Vagina (tissue), 2 donors: ENCODE measurements around the gene SMPX.

Experiments used
- POLR2A ChIP-seq, 2 donors: fragments of 450-650 bp; IDR thresholded peaks; one replicate each; pipeline ENCODE4 v1.6.1; 2017; ENCODE audit warnings: antibody characterized with exemption in 2 of 2, mild to moderate bottlenecking in 2 of 2, moderate library complexity in 2 of 2
- POLR2AphosphoS5 ChIP-seq, 2 donors: sonication (generic); formaldehyde crosslinking; IDR thresholded peaks; one replicate each; pipeline ENCODE4 v1.9.0; 2017; ENCODE audit warnings: antibody characterized with exemption in 2 of 2, mild to moderate bottlenecking in 2 of 2, low read depth in 1 of 2; ENCODE audit not compliant: insufficient read depth in 1 of 2
- TF ChIP-seq, protein P1 (sequence below), 3 experiments: fragments of 450-650 bp in 2 of 3; fragments of 200-600 bp in 1 of 3; sonication (generic) in 1 of 3; IDR thresholded peaks; one replicate each; pipeline ENCODE4 v1.5.1; 2017 to 2019; ENCODE audit warnings: antibody characterized with exemption in 3 of 3, mild to moderate bottlenecking in 2 of 3, moderate library complexity in 2 of 3

DNA sequence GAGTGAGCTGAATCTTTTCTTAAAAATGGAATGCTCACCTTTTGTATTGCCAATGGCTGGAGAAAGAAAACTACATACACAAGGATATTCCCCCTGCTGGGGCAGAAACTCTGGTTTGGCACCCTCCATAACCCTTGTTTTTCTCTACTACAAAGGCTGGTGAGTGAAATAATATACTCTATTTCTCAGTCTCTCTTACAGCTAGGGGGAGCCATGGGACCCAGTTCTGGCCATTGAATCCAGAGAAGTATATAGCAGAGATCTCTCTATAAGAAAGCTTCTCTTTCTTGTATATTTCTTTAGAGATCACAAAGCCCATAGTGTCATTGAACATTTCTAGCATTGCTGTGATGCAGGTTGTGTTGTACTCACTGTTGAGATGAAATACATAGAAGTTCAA is 49.8 kb downstream of the SMPX start:
- TF ChIP-seq, protein P1, sequence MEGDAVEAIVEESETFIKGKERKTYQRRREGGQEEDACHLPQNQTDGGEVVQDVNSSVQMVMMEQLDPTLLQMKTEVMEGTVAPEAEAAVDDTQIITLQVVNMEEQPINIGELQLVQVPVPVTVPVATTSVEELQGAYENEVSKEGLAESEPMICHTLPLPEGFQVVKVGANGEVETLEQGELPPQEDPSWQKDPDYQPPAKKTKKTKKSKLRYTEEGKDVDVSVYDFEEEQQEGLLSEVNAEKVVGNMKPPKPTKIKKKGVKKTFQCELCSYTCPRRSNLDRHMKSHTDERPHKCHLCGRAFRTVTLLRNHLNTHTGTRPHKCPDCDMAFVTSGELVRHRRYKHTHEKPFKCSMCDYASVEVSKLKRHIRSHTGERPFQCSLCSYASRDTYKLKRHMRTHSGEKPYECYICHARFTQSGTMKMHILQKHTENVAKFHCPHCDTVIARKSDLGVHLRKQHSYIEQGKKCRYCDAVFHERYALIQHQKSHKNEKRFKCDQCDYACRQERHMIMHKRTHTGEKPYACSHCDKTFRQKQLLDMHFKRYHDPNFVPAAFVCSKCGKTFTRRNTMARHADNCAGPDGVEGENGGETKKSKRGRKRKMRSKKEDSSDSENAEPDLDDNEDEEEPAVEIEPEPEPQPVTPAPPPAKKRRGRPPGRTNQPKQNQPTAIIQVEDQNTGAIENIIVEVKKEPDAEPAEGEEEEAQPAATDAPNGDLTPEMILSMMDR (IDR thresholded peaks at IDR 0.05) = no peak
- no peak for TF ChIP-seq POLR2AphosphoS5 (IDR thresholded peaks at IDR 0.05; ENCODE audit: insufficient read depth in 1 of 2, low read depth in 1 of 2)
- no peak for TF ChIP-seq POLR2A (IDR thresholded peaks at IDR 0.05)
